Measurements from ENCODE around the gene HSPD1. TPM values are rescaled to one million over a fixed set of nuclear protein-coding genes. Genes with fewer than 3 reads are reported as not detected.

HSPD1 gene
- total and polyA plus RNA-seq, 2 of the 13 experiments (the other 11 are each of a cell fraction or from before 2014, with no cell fraction given): 685 to 2,610 TPM

DNA sequence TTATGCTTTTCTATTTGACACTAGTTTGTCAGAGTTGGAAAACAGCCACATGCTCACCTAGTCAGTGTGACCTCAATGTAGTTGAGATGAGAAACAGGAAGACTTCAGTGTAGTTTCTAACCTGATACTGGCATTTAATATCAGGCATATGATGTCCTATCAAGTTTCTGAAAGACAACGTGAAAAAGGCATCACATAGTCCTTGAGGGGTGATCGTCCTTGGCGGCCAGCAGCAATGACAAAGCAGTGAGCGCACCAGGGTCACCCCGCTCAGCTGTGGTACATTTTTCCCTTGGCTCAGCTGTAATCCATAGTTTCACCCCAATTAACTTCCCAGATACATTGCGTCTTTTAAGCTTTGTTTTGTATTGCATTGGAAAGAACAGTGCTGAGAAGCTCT is 4.9 kb upstream of the HSPD1 start (continued):
- no peak for TF ChIP-seq ZNF446 (CRISPR knock-in tag; IDR thresholded peaks at IDR 0.05)
- TF ChIP-seq GATAD1 (CRISPR knock-in tag; IDR thresholded peaks at IDR 0.05): peak; percentile 23; the same call in 1 of the 2 replicates
- TF ChIP-seq POLR2AphosphoS5 (IDR thresholded peaks at IDR 0.05; ENCODE audit: low read depth, low read length): peak; percentile 53; the same call in 1 of the 2 replicates
- TF ChIP-seq, protein P1, sequence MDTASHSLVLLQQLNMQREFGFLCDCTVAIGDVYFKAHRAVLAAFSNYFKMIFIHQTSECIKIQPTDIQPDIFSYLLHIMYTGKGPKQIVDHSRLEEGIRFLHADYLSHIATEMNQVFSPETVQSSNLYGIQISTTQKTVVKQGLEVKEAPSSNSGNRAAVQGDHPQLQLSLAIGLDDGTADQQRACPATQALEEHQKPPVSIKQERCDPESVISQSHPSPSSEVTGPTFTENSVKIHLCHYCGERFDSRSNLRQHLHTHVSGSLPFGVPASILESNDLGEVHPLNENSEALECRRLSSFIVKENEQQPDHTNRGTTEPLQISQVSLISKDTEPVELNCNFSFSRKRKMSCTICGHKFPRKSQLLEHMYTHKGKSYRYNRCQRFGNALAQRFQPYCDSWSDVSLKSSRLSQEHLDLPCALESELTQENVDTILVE (CRISPR knock-in tag; IDR thresholded peaks at IDR 0.05): no peak
- peak; percentile 77 for TF ChIP-seq AGO2 (optimal IDR thresholded peaks at IDR 0.05; ENCODE audit: low read depth, low read length)
- TF ChIP-seq BCL6 (CRISPR knock-in tag; IDR thresholded peaks at IDR 0.05): no peak
- peak; percentile 59 to 65; a peak in 3 of 4 replicates for TF ChIP-seq POLR2A (IDR thresholded peaks at IDR 0.05; ENCODE audit: insufficient read depth in 1 of 2, low read depth in 2 of 2, low read length in 2 of 2)
- TF ChIP-seq ZBTB33 (CRISPR knock-in tag; IDR thresholded peaks at IDR 0.05): peak; percentile 36; the same call in 1 of the 2 replicates
- no peak for TF ChIP-seq FOSL1 (CRISPR knock-in tag; IDR thresholded peaks at IDR 0.05; ENCODE audit: borderline replicate concordance)
- 0 out of 2 replicates have a peak, but pooled peaks have one; percentile 24 for TF ChIP-seq ZNF280D (CRISPR knock-in tag; IDR thresholded peaks at IDR 0.05)
- 0 out of 2 replicates have a peak, but pooled peaks have one; percentile 21 for TF ChIP-seq ZMYM4 (CRISPR knock-in tag; IDR thresholded peaks at IDR 0.05)
- TF ChIP-seq NFRKB (IDR thresholded peaks at IDR 0.05): no peak
- no peak for TF ChIP-seq ZNF800 (CRISPR knock-in tag; IDR thresholded peaks at IDR 0.05)
- peak; percentile 24; the same call in 1 of the 2 replicates for TF ChIP-seq KDM2A (CRISPR knock-in tag; IDR thresholded peaks at IDR 0.05; ENCODE audit: borderline replicate concordance, low read depth)
- peak; percentile 57; the same call in 1 of the 2 replicates for TF ChIP-seq RBFOX2 (IDR thresholded peaks at IDR 0.05; ENCODE audit: low read depth, low read length)
- TF ChIP-seq POLR2AphosphoS2 (IDR thresholded peaks at IDR 0.05; ENCODE audit: low read depth, low read length): peak; percentile 81
- TF ChIP-seq GFI1 (CRISPR knock-in tag; IDR thresholded peaks at IDR 0.05; ENCODE audit: borderline replicate concordance): 0 out of 2 replicates have a peak, but pooled peaks have one; percentile 1
- peak; percentile 93 for TF ChIP-seq PAF1 (CRISPR knock-in tag; IDR thresholded peaks at IDR 0.05)
- peak; percentile 96 for TF ChIP-seq RBM22 (optimal IDR thresholded peaks at IDR 0.05; ENCODE audit: low read length)
- TF ChIP-seq POLR2G (IDR thresholded peaks at IDR 0.05; ENCODE audit: low read depth, low read length): peak; percentile 79
